NCI-H774 (cell line): ENCODE data around the gene LAMC3.
"Not testable (repeated sequence)": the region's sequence is repeated elsewhere in the genome, so short reads cannot be mapped to it uniquely, and the experiment has no call there.

Experiments
- DNase-seq: peaks from one replicate; lab custom pipeline; 2025; lab: John Stamatoyannopoulos, UW

Gene LAMC3

GRCh38 chr9:131030239-131031004 lies 21.4 kb downstream of the LAMC3 start:
- no peak for DNase-seq

- DNase-seq: no peak
Observed at GRCh38 chr9:131031005-131031641, 22.1 kb downstream of the LAMC3 start.

GRCh38 chr9:131031642-131032005 lies 22.6 kb downstream of the LAMC3 start:
- no peak for DNase-seq

GRCh38 chr9:131032384-131032783 lies 23.4 kb downstream of the LAMC3 start:
- no peak for DNase-seq

- no peak for DNase-seq
Observed at GRCh38 chr9:131033269-131034224, 24.6 kb downstream of the LAMC3 start.

- no peak for DNase-seq
Observed at GRCh38 chr9:131034268-131034667, 25.3 kb downstream of the LAMC3 start.

GRCh38 chr9:131034749-131035148 lies 25.8 kb downstream of the LAMC3 start:
- not testable (repeated sequence) for DNase-seq

GRCh38 chr9:131035548-131035947 lies 26.6 kb downstream of the LAMC3 start:
- no peak for DNase-seq

- no peak for DNase-seq
Observed at GRCh38 chr9:131036071-131036470, 27.1 kb downstream of the LAMC3 start.

GRCh38 chr9:131036529-131037334 lies 27.8 kb downstream of the LAMC3 start:
- no peak for DNase-seq

- no peak for DNase-seq
Observed at GRCh38 chr9:131037335-131038255, 28.6 kb downstream of the LAMC3 start.

GRCh38 chr9:131038256-131039128 lies 29.5 kb downstream of the LAMC3 start:
- no peak for DNase-seq

GRCh38 chr9:131039129-131039954 lies 30.4 kb downstream of the LAMC3 start:
- DNase-seq: no peak

GRCh38 chr9:131042666-131043065 lies 33.7 kb downstream of the LAMC3 start:
- no peak for DNase-seq

GRCh38 chr9:131043087-131043486 lies 34.1 kb downstream of the LAMC3 start:
- no peak for DNase-seq

GRCh38 chr9:131043646-131044045 lies 34.7 kb downstream of the LAMC3 start:
- no peak for DNase-seq

- DNase-seq: no peak
Observed at GRCh38 chr9:131045300-131046092, 36.5 kb downstream of the LAMC3 start.

GRCh38 chr9:131046093-131046380 lies 37.1 kb downstream of the LAMC3 start:
- no peak for DNase-seq
